SK-N-SH treated with all-trans-retinoic acid at 6 μM for 48 hours (cell line): ENCODE data around the gene ATG2A.

ENCODE experiments used
- ATAC-seq: fragments of 200-7000 bp; cut with Tn5 transposase; 3 replicates; pipeline ENCODE4 v1.9.1; 2020; ENCODE audit warnings: mild to moderate bottlenecking, moderate library complexity
- BACH2 ChIP-seq: fragments of 250-450 bp; sonication (Bioruptor Pico); IDR thresholded peaks from 2 replicates; pipeline ENCODE4 v1.9.0; 2021; ENCODE audit warnings: mild to moderate bottlenecking, borderline replicate concordance
- CREB5 ChIP-seq: fragments of 250-450 bp; sonication (Bioruptor Pico); IDR thresholded peaks from 2 replicates; pipeline ENCODE4 v1.5.1; 2020; ENCODE audit warnings: low read depth, mild to moderate bottlenecking, moderate library complexity
- CSDC2 ChIP-seq: fragments of 250-450 bp; sonication (Bioruptor Pico); IDR thresholded peaks from 2 replicates; pipeline ENCODE4 v1.5.0; 2020; ENCODE audit warnings: mild to moderate bottlenecking, moderate library complexity
- CSRNP3 ChIP-seq: fragments of 250-450 bp; sonication (Bioruptor Pico); IDR thresholded peaks from 2 replicates; pipeline ENCODE4 v1.5.1; 2021; ENCODE audit warnings: mild to moderate bottlenecking, moderate library complexity
- ESRRG ChIP-seq: fragments of 250-450 bp; sonication (Bioruptor Pico); IDR thresholded peaks from 2 replicates; pipeline ENCODE4 v1.6.1; 2021; ENCODE audit warnings: mild to moderate bottlenecking
- GLIS3 ChIP-seq: fragments of 250-450 bp; sonication (Bioruptor Pico); IDR thresholded peaks from 2 replicates; pipeline ENCODE4 v1.5.0; 2020; ENCODE audit warnings: mild to moderate bottlenecking, moderate library complexity
- ISL1 ChIP-seq: fragments of 250-450 bp; sonication (Bioruptor Pico); IDR thresholded peaks from 2 replicates; pipeline ENCODE4 v2.1.2; 2022; ENCODE audit warnings: mild to moderate bottlenecking, moderate library complexity
- OSR1 ChIP-seq: fragments of 250-450 bp; sonication (Bioruptor Pico); IDR thresholded peaks from 2 replicates; pipeline ENCODE4 v1.8.0; 2022; ENCODE audit warnings: moderate library complexity, mild to moderate bottlenecking, inconsistent platforms
- PATZ1 ChIP-seq: fragments of 250-450 bp; sonication (Bioruptor Pico); IDR thresholded peaks from 2 replicates; pipeline ENCODE4 v1.8.0; 2020; ENCODE audit warnings: mild to moderate bottlenecking, moderate library complexity, borderline replicate concordance
- POU6F1 ChIP-seq: fragments of 250-450 bp; sonication (Bioruptor Pico); IDR thresholded peaks from 2 replicates; pipeline ENCODE4 v1.8.0; 2021; ENCODE audit warnings: low read depth, mild to moderate bottlenecking, moderate library complexity, borderline replicate concordance
- RARB ChIP-seq: fragments of 250-450 bp; sonication (Bioruptor Pico); IDR thresholded peaks from 2 replicates; pipeline ENCODE4 v1.8.0; 2021; ENCODE audit warnings: mild to moderate bottlenecking, moderate library complexity
- TOX ChIP-seq: fragments of 250-450 bp; sonication (Bioruptor Pico); IDR thresholded peaks from 2 replicates; pipeline ENCODE4 v1.8.0; 2021; ENCODE audit warnings: mild to moderate bottlenecking, moderate library complexity, borderline replicate concordance
- ZFP3 ChIP-seq: fragments of 250-450 bp; sonication (Bioruptor Pico); IDR thresholded peaks from 2 replicates; pipeline ENCODE4 v1.5.0; 2020; ENCODE audit warnings: mild to moderate bottlenecking, moderate library complexity
- ZFP30 ChIP-seq: fragments of 450-650 bp; formaldehyde crosslinking; IDR thresholded peaks from 2 replicates; pipeline ENCODE4 v1.5.0; 2022; ENCODE audit warnings: mild to moderate bottlenecking, moderate library complexity
- ZNF565 ChIP-seq: fragments of 450-650 bp; formaldehyde crosslinking; conservative IDR thresholded peaks from 2 replicates; pipeline ENCODE4 v1.5.0; 2020; ENCODE audit warnings: low read depth, mild to moderate bottlenecking, moderate library complexity
- ZNF70 ChIP-seq: fragments of 450-650 bp; formaldehyde crosslinking; IDR thresholded peaks from 2 replicates; pipeline ENCODE4 v1.5.0; 2020; ENCODE audit warnings: mild to moderate bottlenecking, moderate library complexity
- ZNF8 ChIP-seq: fragments of 450-650 bp; formaldehyde crosslinking; IDR thresholded peaks from 2 replicates; pipeline ENCODE4 v1.5.0; 2020; ENCODE audit warnings: mild to moderate bottlenecking, moderate library complexity

Gene ATG2A

GRCh38 chr11:64864473-64865285 lies 52.3 kb downstream of the ATG2A start:
- ATAC-seq: peak; percentile 17; the same call in 2 of the 3 replicates
- TF ChIP-seq TOX (CRISPR knock-in tag): no peak

- TF ChIP-seq ZNF8 (CRISPR knock-in tag) (no peak), PATZ1 (CRISPR knock-in tag) (no peak), OSR1 (CRISPR knock-in tag) (no peak), ESRRG (CRISPR knock-in tag) (no peak), ZFP3 (no peak), ZNF70 (CRISPR knock-in tag) (no peak), ZFP30 (CRISPR knock-in tag) (no peak), CREB5 (CRISPR knock-in tag) (no peak), ISL1 (no peak), RARB (CRISPR knock-in tag) (no peak), CSRNP3 (no peak), POU6F1 (CRISPR knock-in tag) (no peak), ZNF565 (CRISPR knock-in tag) (no peak)
- TF ChIP-seq, all 23 proteins: peak for 0
Observed at GRCh38 chr11:64864135-64864472, 52.9 kb downstream of the ATG2A start.

GRCh38 chr11:64863391-64864060 lies 53.5 kb downstream of the ATG2A start:
- no peak for TF ChIP-seq POU6F1 (CRISPR knock-in tag)
- ATAC-seq: no peak; the same call in 1 of the 3 replicates

More at GRCh38 chr11:64864135-64864472, 52.9 kb downstream of the ATG2A start:
- no peak for ATAC-seq

GRCh38 chr11:64862987-64863390 lies 54.0 kb downstream of the ATG2A start:
- no peak for ATAC-seq
- no peak for TF ChIP-seq PATZ1 (CRISPR knock-in tag)
- TF ChIP-seq ZNF565 (CRISPR knock-in tag): no peak
- TF ChIP-seq CSDC2 (CRISPR knock-in tag): no peak
- TF ChIP-seq GLIS3 (CRISPR knock-in tag): no peak
- TF ChIP-seq ESRRG (CRISPR knock-in tag): no peak
- TF ChIP-seq BACH2: no peak
- TF ChIP-seq ZFP30 (CRISPR knock-in tag): no peak
- no peak for TF ChIP-seq RARB (CRISPR knock-in tag)
- TF ChIP-seq ZNF8 (CRISPR knock-in tag): no peak
- TF ChIP-seq CREB5 (CRISPR knock-in tag): no peak
